CD14-positive monocyte (primary cell): Measurements from ENCODE around the gene CEBPZ. TPM values are rescaled to one million over a fixed set of nuclear protein-coding genes. Genes with fewer than 3 reads are reported as not detected.

Experiments
- DNase-seq, 3 donors: peaks; one replicate each; pipeline ENCODE4 v3.0.0-alpha.2; 2011 to 2022
- H2AFZ ChIP-seq: 2 replicates; pipeline ENCODE4 v1.6.0; 2012; ENCODE audit warnings: mild to moderate bottlenecking, low read depth, low read length, inconsistent platforms; ENCODE audit not compliant: insufficient read depth, poor library complexity, severe bottlenecking
- H3K27ac ChIP-seq, 2 donors: 1 replicate in 1 of 2; 2 replicates in 1 of 2; pipeline ENCODE4 v1.5.1; 2012 to 2013; ENCODE audit warnings: low read length in 2 of 2, control low read depth in 1 of 2, inconsistent platforms in 1 of 2, low read depth in 1 of 2, mild to moderate bottlenecking in 1 of 2
- H3K27me3 ChIP-seq, 2 donors: one replicate each; pipeline versions ENCODE4 v1.6.0 to v1.6.1; 2011 to 2013; ENCODE audit warnings: low read length in 2 of 2; ENCODE audit not compliant: control insufficient read depth in 2 of 2, insufficient read depth in 2 of 2
- H3K36me3 ChIP-seq, 2 donors: replicated peaks in 1 of 2; 1 replicate in 1 of 2; 2 replicates in 1 of 2; pipeline versions ENCODE4 v1.5.1 to v1.6.1; 2012 to 2013; ENCODE audit warnings: low read length in 2 of 2, control low read depth in 1 of 2, inconsistent platforms in 1 of 2, mild to moderate bottlenecking in 1 of 2; ENCODE audit not compliant: insufficient read depth in 2 of 2, control insufficient read depth in 1 of 2
- H3K4me1 ChIP-seq, 2 donors: 1 replicate in 1 of 2; 2 replicates in 1 of 2; pipeline versions ENCODE4 v1.5.1 to v1.6.1; 2012 to 2013; ENCODE audit warnings: low read length in 2 of 2, control low read depth in 1 of 2, inconsistent platforms in 1 of 2, mild to moderate bottlenecking in 1 of 2, moderate library complexity in 1 of 2; ENCODE audit not compliant: insufficient read depth in 2 of 2, control insufficient read depth in 1 of 2
- H3K4me2 ChIP-seq: replicated peaks from 2 replicates; pipeline ENCODE3; 2012; ENCODE audit warnings: low read length, moderate library complexity, mild to moderate bottlenecking; ENCODE audit not compliant: poor library complexity, severe bottlenecking; ENCODE audit errors: extremely low read depth
- H3K4me3 ChIP-seq, 3 experiments: fragments of 200-600 bp in 1 of 3; sonication (generic) in 1 of 3; replicated peaks in 1 of 3; 1 replicate in 2 of 3; 2 replicates in 1 of 3; pipeline ENCODE4 v1.5.1; 2011 to 2013; ENCODE audit warnings: low read length in 3 of 3, mild to moderate bottlenecking in 3 of 3, control low read depth in 2 of 3, low read depth in 2 of 3, inconsistent platforms in 1 of 3, moderate library complexity in 1 of 3
- H3K79me2 ChIP-seq: 2 replicates; pipeline ENCODE4 v1.6.0; 2012; ENCODE audit warnings: mild to moderate bottlenecking, control low read depth, inconsistent platforms, low read length, moderate library complexity; ENCODE audit not compliant: insufficient read depth
- H3K9ac ChIP-seq: 2 replicates; pipeline ENCODE4 v1.6.0; 2017; ENCODE audit warnings: low read length, mild to moderate bottlenecking; ENCODE audit not compliant: insufficient read depth, poor library complexity, severe bottlenecking
- H3K9me3 ChIP-seq, 2 donors: replicated peaks in 1 of 2; 1 replicate in 1 of 2; 2 replicates in 1 of 2; pipeline versions ENCODE4 v1.5.1 to v1.6.1; 2012 to 2013; ENCODE audit warnings: low read length in 2 of 2, control low read depth in 1 of 2; ENCODE audit not compliant: control insufficient read depth in 1 of 2, insufficient read depth in 1 of 2
- H4K20me1 ChIP-seq: 2 replicates; pipeline ENCODE4 v1.6.0; 2012; ENCODE audit warnings: mild to moderate bottlenecking, low read length, control low read depth, moderate library complexity; ENCODE audit not compliant: insufficient read depth
- H3K27ac Mint-ChIP-seq, 7 donors: one replicate each; pipeline ENCODE4 v1.8.0; 2020; ENCODE audit warnings: mild to moderate bottlenecking in 7 of 7, mixed read lengths in 7 of 7, moderate library complexity in 6 of 7, inconsistent platforms in 2 of 7
- H3K27me3 Mint-ChIP-seq, 3 donors: one replicate each; pipeline ENCODE4 v1.8.0; 2021 to 2022; ENCODE audit warnings: low read depth in 3 of 3, mild to moderate bottlenecking in 3 of 3, mixed read lengths in 3 of 3, moderate library complexity in 3 of 3, inconsistent platforms in 1 of 3
- H3K36me3 Mint-ChIP-seq, 2 donors: one replicate each; pipeline ENCODE4 v1.8.0; 2020; ENCODE audit warnings: mixed read lengths in 2 of 2, inconsistent platforms in 1 of 2, mild to moderate bottlenecking in 1 of 2
- H3K4me1 Mint-ChIP-seq: one replicate; pipeline ENCODE4 v1.8.0; 2020; ENCODE audit warnings: mild to moderate bottlenecking, mixed read lengths
- H3K4me3 Mint-ChIP-seq, 2 donors: one replicate each; pipeline ENCODE4 v1.8.0; 2020; ENCODE audit warnings: mild to moderate bottlenecking in 2 of 2, mixed read lengths in 2 of 2, moderate library complexity in 1 of 2
- H3K9me3 Mint-ChIP-seq, 7 donors: one replicate each; pipeline ENCODE4 v1.8.0; 2020 to 2022; ENCODE audit warnings: mixed read lengths in 7 of 7, mild to moderate bottlenecking in 6 of 7, moderate library complexity in 6 of 7, inconsistent platforms in 2 of 7
- WGBS: methylation state at CpG from one replicate; pipeline ENCODE4 v1.1.5; 2013; ENCODE audit warnings: missing lambda C conversion rate; ENCODE audit not compliant: insufficient coverage; 5-methylcytosine and 5-hydroxymethylcytosine counted together
- intact Hi-C, 2 donors: fragments of 100-400 bp; cut with micrococcal nuclease; formaldehyde crosslinking; loops; one replicate each; pipeline versions ENCODE4 v1.15.0 to v1.15.1; 2023
- polyA plus RNA-seq, 3 donors: library from polyadenylated mRNA; depleted of rRNA in 1 of 3; unstranded in 2 of 3; stranded (reverse) in 1 of 3; fragments of 300-500 nt in 2 of 3; fragments of >200 nt in 1 of 3; fragmentation: Illumina TruSeq in 2 of 3; gene quantifications; 1 replicate in 2 of 3; 2 replicates in 1 of 3; pipeline ENCODE4 v1.2.3, GENCODE V29; 2012 to 2021
- TF ChIP-seq, protein P1 (sequence below): fragments of 200-600 bp; IDR thresholded peaks from one replicate; pipeline ENCODE4 v1.8.0; 2022; ENCODE audit warnings: antibody characterized with exemption, mild to moderate bottlenecking

CEBPZ gene
- polyA plus RNA-seq, 3 donors, result 5.7 to 11.2 (median 11.1) TPM

DNA sequence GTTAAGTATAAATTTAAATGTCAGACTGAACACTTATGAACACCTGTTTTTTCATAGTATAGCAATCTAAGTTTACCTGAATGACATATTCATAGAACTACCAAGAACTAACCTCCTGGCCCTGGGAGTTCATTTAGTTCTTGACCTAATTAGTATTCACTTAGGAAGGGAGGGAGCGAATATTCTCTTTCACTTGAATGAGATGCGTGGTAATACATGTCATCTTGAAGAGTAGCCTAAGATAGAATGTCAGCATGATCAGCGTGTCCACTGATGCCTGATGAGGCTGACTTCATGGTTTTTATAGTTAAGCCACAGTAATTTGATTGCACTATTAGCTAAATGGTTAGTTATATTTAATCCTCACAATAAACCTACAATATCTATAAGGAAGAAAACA is 13.4 kb upstream of the CEBPZ start:
- Mint-ChIP-seq H3K9me3 (no peaks in the 10 kb centered on the region), H3K27ac (no peak overlapping the region), H3K4me3 (no peak overlapping the region), H3K4me1 (no peaks in the 10 kb centered on the region), H3K27me3 (no peaks in the 10 kb centered on the region), H3K36me3 (peaks cover 82 to 95% of the 10 kb centered on the region in 2 donors)
- H3K36me3 ChIP-seq, result peaks cover 87 to 98% of the 10 kb centered on the region in 2 donors
- H3K79me2 ChIP-seq, result no peaks in the 10 kb centered on the region
- no peak overlapping the region for H3K27ac ChIP-seq
- H2AFZ ChIP-seq, result no peak overlapping the region
- H4K20me1 ChIP-seq, result no peaks in the 10 kb centered on the region
- no peak overlapping the region for H3K4me3 ChIP-seq
- WGBS, result 87% methylated on average over 3 of the region's 3 CpGs
- DNase-seq, result no peak
- intact Hi-C loops, result no loop called here
- H3K4me1 ChIP-seq, result no peaks in the 10 kb centered on the region
- no peak overlapping the region for H3K9ac ChIP-seq
- H3K4me2 ChIP-seq, result no peak overlapping the region
- TF ChIP-seq, protein P1, sequence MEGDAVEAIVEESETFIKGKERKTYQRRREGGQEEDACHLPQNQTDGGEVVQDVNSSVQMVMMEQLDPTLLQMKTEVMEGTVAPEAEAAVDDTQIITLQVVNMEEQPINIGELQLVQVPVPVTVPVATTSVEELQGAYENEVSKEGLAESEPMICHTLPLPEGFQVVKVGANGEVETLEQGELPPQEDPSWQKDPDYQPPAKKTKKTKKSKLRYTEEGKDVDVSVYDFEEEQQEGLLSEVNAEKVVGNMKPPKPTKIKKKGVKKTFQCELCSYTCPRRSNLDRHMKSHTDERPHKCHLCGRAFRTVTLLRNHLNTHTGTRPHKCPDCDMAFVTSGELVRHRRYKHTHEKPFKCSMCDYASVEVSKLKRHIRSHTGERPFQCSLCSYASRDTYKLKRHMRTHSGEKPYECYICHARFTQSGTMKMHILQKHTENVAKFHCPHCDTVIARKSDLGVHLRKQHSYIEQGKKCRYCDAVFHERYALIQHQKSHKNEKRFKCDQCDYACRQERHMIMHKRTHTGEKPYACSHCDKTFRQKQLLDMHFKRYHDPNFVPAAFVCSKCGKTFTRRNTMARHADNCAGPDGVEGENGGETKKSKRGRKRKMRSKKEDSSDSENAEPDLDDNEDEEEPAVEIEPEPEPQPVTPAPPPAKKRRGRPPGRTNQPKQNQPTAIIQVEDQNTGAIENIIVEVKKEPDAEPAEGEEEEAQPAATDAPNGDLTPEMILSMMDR, result no peak
- no peaks in the 10 kb centered on the region for H3K27me3 ChIP-seq
- no peaks in the 10 kb centered on the region for H3K9me3 ChIP-seq

DNA sequence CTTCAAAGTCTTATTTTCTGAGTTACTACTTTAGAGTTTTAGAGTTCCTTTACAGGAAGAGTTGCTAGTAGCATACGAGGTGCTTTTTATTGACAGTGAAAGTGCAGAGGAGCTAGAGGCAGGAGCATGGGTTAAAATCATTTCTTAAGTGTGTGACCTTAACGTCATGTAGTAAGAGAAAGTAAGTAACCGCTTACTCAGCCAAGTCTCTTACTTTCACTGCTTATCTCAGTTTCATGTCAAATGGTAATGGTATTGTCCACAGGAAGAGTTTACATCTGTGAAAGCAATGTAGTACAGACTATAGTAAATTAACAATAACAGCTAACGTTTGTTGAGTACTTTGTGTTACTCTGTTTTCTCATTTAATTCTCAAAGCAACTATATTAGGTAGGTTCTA is 12.6 kb upstream of the CEBPZ start:
- H3K27ac ChIP-seq, result no peak overlapping the region
- no peak overlapping the region for H3K4me2 ChIP-seq
- 80% methylated on average over 1 of the region's 4 CpGs for WGBS

More for the DNA sequence above, 12.6 kb upstream of the CEBPZ start:
- Histone ChIP-seq H4K20me1 (no peaks in the 10 kb centered on the region), H3K9ac (no peak overlapping the region), H3K36me3 (peaks cover 89 to 98% of the 10 kb centered on the region in 2 donors), H3K27me3 (no peaks in the 10 kb centered on the region), H3K9me3 (no peaks in the 10 kb centered on the region), H3K4me3 (no peak overlapping the region), H3K4me1 (no peaks in the 10 kb centered on the region), H3K79me2 (no peaks in the 10 kb centered on the region), H2AFZ (no peak overlapping the region)
- DNase-seq, result no peak
- no peaks in the 10 kb centered on the region for H3K9me3 Mint-ChIP-seq
- intact Hi-C loops, result no loop called here
- H3K4me1 Mint-ChIP-seq, result no peaks in the 10 kb centered on the region
- TF ChIP-seq, protein P1, result no peak
- H3K27ac Mint-ChIP-seq, result no peak overlapping the region
- H3K4me3 Mint-ChIP-seq, result no peak overlapping the region
- peaks cover 80 to 93% of the 10 kb centered on the region in 2 donors for H3K36me3 Mint-ChIP-seq
- no peaks in the 10 kb centered on the region for H3K27me3 Mint-ChIP-seq
